Stimulated activated naive CD4-positive, alpha-beta T cell treated with Interleukin-2 at 50 U/mL for 16 hours (primary cell): ENCODE data around the gene DTX3.
A peak's percentile ranks its signal among the peaks of the same experiment; 100 is the strongest.

ENCODE experiments used
- DNase-seq: peaks from one replicate; lab custom pipeline; 2025; lab: John Stamatoyannopoulos, UW

Gene DTX3

GRCh38 chr12:57620245-57620935, 15.8 kb downstream of the DTX3 start:
- DNase-seq: no peak

GRCh38 chr12:57620936-57621496, 16.4 kb downstream of the DTX3 start:
- peak; percentile 8 for DNase-seq

- DNase-seq: peak; percentile 61
Observed at GRCh38 chr12:57621497-57622292, 17.1 kb downstream of the DTX3 start.

DNA sequence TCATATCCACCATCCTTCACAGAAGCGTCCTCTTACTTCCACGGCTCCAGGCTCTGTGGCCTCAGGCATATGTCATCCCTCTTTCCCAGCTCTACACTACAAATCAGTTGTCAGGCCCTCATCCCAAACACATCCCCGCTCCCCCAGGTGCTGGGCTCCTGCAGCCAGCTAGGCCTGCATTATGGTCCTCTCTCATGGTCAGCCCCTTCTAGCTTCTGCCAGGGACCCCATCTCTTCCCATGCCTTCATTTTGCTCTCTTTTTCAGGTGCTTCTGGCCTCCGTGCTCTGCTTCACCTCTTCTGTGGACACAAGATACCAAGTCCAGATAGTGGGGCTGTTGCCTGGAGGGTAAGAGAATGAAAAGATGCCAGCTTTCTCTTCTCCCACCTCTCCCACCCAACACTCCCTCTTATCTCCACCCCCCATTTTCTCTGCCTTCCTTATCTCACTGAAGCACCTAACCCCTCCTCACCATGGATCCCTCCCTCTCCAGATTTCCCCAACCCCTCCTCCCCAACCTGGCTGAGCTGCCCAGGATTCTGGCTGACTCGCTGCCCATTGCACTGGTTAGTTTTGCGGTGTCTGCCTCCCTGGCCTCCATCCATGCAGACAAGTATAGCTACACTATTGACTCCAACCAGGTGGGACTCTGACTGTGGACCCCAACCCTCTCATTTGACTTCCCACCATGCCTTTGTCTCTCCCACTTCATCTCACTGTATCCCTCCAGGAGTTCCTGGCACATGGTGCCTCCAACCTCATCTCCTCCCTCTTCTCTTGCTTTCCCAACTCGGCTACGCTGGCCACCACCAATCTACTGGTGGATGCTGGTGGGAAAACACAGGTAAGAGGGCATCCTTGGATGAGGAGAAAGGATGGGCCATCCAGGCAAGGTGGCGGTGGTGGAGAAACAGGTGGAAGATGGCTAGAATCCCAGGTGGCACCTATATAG, 17.9 kb downstream of the DTX3 start:
- no peak for DNase-seq

GRCh38 chr12:57623385-57623784, 18.8 kb downstream of the DTX3 start:
- no peak for DNase-seq

DNA sequence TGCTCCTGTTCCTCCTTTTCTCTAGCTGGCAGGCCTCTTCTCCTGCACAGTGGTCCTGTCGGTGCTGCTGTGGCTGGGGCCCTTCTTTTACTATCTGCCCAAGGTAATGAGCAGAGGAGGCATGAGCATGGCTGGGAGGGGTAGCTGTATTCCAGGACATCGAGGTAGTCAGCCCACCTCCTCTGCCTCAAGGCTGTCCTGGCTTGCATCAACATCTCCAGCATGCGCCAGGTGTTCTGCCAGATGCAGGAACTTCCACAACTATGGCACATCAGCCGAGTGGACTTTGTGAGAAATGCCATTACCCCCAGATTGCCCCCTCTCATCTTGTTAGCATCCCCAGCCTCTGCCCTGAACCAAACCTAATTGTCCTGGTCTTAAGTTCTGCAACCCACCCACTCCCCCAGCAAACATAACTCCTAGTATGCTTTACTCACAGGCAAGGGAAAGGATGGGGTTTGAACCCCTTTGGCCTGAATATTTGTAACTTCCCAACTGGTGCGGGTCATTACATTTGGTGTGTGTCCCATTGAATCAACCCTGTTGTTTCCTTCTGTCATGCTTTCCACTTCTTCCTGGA, 19.3 kb downstream of the DTX3 start:
- DNase-seq: no peak

DNA sequence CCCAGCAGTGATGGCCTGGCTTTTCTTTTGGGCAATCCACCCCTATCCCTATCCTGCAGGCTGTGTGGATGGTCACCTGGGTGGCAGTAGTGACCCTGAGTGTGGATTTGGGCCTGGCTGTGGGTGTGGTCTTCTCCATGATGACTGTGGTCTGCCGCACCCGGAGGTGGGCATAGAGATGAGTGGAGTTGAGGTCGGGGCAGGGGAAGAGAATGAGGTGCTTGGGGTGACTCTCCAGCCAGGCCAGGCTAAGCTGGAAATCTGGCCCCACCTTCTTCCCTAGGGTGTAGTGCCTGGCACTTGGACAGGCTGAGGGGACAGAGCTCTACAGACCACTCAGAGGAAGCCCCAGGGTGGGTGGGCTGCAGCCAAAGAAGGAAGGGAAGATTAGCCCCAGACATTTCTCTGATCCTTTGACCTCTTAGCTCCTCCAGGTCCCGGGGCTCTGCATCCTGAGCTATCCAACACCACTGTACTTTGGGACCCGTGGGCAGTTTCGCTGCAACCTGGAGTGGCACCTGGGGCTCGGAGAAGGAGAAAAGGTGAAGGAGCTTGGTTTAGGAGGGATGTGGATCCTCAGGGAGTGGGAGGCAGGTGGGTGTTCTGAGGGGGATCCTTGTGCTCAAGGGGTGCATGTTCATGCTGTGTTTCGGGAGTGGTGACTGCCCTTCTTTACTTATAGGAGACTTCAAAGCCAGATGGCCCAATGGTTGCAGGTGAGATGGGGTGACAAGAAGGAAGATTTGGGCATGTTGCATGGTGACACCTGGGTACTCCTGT, 20.0 kb downstream of the DTX3 start:
- DNase-seq: no peak

DNA sequence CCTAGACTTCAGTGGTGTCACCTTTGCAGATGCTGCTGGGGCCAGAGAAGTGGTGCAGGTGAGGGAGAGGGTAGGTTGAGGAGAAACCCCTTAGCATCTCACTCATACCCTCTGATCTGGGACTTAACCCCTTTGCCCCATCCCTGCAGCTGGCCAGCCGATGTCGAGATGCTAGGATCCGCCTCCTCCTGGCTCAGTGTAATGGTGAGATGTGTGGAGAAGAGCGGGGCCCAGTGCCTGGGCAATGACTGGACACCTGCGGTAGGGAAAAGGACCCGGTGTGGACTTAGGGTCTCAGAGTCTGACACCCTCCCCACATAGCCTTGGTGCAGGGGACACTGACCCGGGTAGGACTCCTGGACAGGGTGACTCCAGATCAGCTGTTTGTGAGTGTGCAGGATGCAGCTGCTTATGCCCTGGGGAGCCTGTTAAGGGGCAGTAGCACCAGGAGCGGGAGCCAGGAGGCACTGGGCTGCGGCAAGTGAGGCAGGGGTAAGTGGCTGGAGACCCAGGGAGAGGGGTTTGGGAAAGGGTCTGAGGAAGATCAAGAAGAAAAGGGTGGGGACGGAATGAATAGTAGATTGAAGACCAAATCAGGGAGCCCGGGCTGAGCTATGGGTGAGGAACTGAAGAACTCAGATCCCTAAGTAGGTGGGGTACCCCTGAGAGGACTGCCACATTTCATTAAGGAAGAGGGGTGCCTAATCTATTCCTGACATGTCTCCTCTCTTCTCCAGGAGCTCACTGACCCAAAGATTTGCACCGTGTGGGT, 20.8 kb downstream of the DTX3 start:
- DNase-seq: no peak

- DNase-seq: no peak
Observed at GRCh38 chr12:57626111-57626920, 21.7 kb downstream of the DTX3 start.

- DNase-seq: no peak
Observed at GRCh38 chr12:57626921-57627445, 22.4 kb downstream of the DTX3 start.

DNA sequence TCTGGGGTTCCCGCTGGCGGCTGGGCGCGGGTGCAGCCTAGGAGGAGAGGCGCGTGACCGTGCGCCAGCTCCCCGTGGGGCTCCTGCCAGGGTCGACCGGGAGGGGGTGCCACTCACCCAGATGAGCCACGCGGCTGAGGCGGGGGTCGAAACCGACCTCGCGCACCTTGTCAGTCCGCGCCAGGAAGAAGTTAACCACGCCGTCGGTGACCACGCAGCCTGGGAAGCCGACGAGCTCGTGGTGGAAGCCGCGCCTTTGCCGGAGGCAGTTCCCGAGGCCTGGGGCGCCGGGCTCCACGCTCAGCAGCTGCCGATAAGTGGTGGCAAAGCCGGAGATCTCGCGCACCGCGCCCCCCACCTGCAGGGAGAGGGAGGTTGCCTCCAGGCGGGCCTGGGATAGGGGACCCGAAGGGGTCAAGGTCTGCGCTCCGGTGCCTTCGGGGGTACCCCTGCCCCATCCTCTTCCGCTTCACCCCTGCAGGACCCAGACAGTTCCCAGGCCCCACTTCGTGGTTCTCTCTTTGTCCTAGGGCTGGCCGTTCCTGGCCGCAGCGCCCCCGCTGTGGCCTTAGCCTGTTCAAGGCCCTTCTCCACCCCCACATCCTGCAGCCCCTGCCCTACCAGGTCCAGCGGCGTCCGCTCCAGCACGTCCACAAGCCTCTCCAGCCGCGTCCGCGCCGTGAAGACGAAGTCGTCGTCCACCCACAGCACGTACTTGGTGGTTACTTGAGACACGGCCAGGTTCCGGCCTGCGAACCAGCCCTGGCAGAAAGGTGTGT, 23.1 kb downstream of the DTX3 start:
- DNase-seq: no peak

GRCh38 chr12:57628280-57629191, 23.9 kb downstream of the DTX3 start:
- DNase-seq: no peak

GRCh38 chr12:57629897-57630471, 25.4 kb downstream of the DTX3 start:
- DNase-seq: no peak

DNA sequence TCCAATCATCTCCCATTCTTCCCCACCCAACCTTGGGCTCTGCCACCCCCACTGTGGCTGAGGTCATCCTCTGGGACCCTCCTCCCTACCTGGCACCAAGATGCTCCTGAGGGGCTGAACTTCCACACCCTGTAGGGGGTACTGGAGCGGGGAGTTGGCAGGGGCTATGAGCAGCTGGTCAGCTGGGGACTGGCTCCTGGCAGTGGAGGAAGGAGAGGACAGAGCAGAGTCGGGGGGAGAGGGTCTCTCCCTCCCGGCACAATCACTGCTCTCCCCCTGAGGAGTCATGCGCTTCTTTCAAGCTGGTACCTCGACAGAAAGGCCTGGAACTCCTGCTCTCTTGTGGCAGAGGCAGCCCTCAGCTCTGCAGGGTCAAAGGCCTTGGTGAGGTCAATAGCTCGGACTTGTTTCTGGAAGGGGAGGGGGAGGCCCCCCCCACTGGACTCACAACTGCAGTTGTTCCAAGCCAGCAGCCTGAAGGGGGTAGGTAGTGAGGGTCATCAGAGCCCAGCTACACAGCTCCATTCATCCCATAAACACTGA, 26.3 kb downstream of the DTX3 start:
- no peak for DNase-seq

DNA sequence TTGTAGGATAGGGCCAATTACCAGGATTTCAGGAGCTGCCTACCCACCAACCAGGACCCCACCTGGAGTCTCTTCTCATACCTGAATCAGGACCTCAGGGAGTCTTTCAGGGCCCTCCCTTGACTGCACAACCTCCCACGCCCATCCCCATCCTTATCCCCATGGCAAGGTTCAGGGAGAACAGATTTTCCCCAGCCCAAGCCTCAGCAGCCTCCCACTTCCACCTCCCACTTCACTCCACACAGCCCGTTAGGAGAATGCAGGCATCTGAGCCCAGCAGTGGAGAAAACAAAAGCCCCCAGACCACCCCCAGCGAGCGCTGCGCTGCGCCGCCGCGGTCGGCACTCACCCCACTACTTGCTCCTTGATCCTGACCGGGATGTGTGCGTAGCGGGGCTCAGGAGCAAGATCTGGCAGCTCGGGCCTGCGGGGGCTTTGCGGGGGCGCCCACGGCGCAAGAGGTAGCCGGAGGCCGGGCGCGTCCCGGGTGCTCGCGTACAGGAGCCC, 27.0 kb downstream of the DTX3 start:
- no peak for DNase-seq
